NOMO-1 (cell line): ENCODE data around the gene KIF25.
A peak's percentile ranks its signal among the peaks of the same experiment; 100 is the strongest.
"Not testable (repeated sequence)": the region's sequence is repeated elsewhere in the genome, so short reads cannot be mapped to it uniquely, and the experiment has no call there.

Experiments
- DNase-seq, 2 experiments: peaks; one replicate each; lab custom pipeline; 2025; ENCODE audit not compliant: unreplicated experiment in 2 of 2; lab: John Stamatoyannopoulos, UW

The KIF25 gene

DNA sequence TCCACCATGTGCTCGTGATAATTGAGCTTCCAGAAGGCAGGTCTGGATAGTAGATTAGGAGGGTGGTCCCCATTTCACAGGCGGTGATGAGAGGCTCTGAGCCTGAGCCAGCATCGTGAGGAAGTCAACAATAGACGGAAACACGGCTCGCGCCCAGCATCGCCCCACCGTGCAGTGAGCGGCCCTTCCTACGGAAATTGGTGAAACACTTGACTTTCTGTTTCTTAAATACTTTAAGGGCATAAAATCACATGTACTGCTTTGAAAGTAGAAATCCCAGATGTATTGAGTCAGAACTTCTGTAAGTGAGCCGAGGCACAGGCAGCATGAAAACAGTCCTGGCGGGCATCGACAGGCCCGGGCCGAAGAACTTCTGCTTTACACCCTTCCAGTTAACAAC is 4.3 kb upstream of the KIF25 start:
- no peak for DNase-seq

DNA sequence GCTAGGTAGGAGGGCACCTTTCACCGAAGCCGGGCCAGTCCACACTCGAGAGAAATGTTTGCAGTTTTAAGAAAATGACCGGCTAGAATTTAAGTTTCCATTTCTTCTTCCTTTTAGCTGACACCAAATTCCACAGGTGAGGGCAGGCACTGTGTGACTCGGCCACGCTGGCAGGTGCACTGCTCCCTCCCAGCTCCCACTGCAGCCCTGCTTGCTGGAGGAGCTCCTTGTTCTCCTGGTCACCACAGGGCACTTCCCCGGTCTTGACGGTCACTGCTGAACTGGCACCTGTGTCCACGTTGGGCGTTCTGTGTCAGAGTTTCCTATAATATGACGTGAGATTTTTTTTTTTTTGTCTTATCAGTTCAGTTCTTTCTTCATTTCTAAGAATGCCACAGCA is 3.6 kb upstream of the KIF25 start:
- no peak for DNase-seq

DNA sequence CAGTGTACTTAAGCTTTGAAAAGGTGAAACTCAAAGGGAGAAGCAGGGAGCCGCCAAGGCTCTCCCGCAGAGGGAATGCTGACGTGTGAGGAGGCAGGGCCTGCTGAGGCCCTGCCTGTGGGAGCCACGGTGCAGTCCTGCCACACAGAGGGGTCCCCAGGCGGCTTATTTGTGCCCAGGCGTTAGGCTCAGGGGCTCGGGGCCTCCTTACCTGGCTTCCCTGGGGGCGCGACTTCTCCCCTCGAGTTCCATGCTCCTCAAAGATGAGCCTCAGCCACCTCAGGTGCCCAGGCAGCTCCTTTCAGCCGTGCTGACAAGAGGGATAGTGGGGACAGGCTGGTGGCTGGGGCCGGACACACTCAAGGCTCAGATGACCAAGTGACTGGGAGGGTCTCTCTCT is 2.2 kb upstream of the KIF25 start:
- no peak for DNase-seq

DNA sequence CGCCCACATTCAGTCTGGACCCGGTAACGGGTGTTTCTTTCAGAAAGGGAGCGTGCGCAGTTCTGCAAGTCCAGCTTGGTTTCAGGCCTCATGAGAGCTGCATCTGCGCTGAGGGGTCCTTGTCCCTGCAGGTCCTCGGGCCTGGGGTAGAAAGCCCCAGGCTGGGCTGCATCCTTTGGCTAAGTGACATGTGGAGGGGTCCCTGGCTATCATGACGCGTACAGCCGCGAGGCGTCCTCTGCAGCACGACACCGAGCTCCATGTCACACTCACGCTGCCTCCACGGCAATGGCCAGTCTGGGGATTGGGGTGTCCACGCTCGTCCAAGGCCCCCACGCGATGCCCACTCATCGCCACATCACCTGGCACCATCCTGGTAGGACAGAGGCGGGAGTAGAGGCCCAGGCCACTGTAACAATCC is 1.7 kb upstream of the KIF25 start:
- DNase-seq: no peak

DNA sequence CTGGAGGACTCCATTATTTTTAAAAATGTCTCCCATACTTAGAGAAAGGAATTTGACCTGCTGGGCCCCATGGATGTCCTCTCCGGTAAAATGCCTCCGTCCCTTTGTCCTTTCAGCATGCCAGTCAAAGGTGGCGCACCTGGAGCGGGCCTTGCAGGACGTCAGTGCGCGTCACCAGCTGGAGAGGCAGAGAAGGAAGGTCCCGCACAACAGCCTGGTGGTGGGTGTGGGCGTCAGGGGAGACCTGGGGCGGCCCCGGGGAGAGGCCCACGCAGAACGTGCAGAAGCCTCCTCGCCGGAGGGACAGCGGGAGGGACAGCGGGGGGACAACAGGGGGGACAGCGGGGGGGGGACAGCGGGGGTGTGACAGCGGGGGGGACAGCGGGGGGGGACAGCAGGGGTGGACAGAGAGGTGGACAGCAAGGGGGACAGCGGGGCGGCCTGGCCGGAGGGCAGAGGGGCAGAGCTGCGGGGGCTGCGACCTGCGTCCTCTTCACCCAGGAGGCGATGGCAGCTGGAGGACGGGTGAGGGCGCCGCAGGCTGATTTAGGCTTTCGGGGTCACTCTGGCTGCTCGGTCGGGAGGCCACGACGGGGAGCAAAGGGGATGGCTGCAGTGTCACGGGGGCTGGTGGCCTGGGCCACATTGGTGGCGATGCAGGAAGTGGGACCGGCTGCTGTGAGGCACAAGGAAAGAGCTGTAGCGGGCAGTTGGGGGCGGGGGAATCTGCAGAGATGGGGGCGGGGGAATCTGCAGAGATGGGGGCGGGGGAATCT is 859 bp upstream of the KIF25 start:
- DNase-seq: peak in 1 of 2 experiments; percentile 2

DNA sequence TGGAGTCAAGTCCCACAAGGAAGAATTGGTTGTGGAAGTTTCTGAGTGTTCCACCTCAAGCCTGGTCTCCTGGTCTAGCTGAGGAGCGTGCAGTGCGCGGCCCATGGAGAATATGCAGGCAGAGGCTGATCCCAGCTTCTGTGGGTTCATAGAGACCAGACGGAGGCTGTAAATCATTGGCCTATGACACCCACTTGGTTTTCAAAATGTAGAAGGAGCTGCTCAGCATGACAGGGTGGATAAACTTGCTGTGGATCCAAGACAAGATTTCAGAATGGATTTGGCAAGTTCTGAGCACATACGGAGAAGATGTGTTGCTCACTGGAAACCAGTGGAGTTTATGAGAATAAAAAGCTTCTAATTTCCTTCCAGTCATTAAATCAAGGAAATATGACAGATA is 744 bp downstream of the KIF25 start:
- no peak for DNase-seq

DNA sequence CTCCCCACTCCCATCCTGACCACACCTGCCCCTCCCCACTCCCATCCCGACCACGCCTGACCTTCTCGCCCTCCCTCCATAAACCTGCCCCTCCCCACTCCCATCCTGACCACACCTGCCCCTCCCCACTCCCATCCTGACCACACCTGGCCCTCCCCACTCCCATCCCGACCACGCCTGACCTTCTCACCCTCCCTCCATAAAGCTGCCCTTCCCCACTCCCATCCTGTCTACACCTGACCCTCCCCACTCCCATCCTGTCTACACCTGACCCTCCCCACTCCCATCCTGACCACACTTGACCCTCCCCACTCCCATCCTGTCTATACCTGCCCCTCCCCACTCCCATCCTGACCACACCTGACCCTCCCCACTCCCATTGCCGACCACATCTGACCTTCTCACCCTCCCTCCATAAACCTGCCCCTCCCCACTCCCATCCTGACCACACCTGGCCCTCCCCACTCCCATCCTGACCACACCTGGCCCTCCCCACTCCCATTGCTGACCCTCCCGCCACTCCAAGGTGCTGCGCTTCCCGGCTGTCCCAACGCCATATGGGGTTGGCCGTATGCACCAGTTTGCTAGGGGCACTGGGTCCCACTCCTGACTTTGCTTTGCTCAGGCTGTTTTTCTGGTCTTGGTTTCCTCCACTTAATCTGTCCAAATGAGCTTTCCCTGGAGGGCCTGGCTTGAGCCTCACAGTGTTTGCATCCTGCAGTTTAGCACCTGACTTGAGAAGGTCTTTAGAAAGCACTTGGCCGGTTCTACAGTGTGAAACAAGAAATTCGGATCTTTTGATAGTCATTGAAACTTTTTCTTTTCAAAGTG is 2.9 kb downstream of the KIF25 start:
- no peak for DNase-seq

DNA sequence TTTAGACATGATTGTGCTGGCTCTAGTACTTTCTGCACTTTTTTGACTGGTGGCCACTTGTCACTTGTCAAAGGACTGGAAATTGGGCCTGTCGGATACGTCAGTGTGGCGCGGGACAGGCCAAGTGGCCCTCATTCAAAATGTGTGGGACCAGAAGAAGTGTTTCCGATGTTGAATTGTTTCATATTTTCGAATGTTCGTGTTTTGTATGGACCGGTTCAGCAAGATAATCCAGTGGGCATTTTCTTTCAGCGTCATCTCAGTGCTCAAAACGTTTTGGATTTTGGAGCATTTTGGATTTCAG is 3.5 kb downstream of the KIF25 start:
- DNase-seq: no peak

DNA sequence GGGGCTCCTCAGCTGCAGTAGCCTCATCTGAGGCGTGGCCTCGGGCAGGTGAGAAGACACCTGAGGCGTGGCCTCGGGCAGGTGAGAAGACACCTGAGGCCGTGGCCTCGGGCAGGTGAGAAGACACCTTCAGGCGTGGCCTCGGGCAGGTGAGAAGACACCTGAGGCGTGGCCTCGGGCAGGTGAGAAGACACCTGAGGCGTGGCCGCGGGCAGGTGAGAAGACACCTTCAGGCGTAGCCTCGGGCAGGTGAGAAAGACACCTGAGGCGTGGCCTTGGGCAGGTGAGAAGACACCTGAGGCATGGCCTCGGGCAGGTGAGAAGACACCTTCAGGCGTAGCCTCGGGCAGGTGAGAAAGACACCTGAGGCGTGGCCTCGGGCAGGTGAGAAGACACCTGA is 4.0 kb downstream of the KIF25 start:
- DNase-seq: not testable (repeated sequence)

DNA sequence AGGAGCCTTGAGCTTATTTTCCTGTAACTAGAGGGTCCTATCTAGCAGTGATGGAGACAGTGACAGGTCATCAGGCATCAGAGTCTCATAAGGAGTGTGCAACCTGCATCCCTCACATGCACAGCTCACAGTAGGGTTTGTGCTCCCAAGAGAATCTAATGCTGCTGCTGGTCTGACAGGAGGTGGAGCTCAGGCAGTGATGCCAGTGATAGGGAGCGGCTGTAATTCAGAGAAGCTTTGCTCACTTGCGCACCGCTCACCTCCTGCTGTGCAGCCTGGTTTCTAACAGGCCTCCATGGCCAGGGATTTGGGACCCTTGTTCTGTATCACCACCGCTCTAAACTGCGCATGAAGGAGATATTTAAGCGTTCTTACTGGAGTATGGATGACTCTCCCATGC is 5.3 kb downstream of the KIF25 start:
- no peak for DNase-seq

DNA sequence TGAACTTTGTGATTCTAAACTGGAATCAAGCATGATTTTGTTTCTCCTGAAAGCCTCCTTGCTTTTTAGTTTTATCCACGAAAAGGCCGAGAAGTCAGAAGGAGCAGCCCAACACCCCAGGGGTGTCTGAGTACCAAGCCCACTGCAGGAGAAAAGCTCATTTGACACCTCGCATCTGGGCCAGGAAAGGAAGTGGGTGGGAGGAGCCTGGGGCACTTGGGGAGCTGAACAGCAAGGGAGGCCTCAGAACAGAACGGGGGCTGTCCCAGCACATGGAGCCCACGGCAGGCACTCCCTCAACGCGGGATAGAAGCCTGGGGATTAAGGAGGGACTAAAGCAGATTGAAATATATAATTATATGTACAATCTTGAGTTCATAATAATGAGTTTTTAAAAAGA is 6.6 kb downstream of the KIF25 start:
- DNase-seq: no peak

DNA sequence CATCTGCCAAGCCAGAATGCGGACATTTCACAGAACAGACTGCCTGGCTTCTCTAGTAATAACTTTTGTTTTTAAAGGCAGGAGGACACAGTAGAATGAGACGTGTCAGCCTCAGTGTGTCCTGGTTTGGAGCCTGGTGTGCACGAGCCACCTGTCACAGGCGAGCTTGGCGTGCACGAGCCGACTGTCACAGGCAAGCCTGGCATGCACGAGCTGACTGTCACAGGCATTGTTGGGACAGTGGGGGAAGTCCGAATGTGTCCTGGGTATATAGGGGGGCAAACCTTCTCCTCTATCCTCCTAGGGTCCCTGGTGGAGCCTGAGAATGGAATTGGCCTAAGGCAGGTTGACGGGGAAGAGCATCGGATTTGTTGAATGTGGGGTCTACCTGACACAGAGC is 7.5 kb downstream of the KIF25 start:
- DNase-seq: no peak

DNA sequence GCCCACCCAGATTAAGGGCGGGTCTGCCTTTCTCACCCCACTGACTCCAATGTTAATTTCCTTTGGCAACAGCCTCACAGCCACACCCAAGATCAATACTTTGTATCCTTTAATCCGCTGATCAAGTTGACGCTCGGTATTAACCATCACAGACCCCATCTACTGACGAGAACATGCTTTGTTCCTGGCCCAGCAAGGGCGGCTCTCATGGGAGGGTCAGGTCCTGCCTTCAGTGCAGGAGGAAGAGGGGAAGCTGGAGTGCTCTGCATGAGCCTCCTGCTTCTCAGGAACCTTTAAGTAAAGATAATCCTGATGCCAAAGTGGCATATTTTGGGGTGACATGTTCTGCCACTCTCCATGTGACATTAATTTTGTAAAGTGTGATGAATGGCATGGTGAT is 8.3 kb downstream of the KIF25 start:
- no peak for DNase-seq

DNA sequence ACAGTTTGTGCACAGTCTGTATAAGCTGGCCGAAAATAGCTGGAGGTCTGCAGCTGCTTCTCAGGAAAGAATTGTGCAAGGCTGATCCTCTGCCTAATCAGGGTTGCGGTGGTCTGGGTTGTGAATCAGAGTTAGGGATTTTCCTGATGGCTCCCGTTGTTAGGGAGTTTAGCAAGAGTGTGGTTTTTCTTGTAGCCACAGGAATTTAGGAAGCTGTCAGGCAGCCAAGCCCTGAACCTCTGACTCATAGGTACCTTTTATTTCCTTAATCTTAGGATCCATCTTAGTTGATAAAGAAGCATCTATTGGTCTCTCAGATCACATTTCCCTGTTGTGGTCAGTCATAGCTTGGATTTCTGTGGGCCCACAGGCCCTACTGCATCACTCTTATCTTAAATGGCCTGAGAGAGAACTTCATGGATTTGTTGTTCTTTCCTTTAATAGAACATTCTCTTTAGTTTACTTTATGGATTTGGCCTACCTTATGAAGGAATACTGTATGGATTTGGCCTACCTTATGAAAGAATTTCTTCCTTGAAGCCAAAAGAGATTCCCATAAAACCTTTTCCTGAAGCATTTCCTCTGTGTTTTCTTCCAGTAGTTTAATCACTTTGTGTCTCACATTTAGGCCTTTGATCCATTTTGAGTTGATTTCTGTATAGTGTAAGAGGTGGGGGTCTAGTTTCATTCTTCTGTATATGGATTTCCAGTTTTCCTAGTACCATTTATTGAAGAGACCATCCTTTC is 10.3 kb downstream of the KIF25 start:
- DNase-seq: peak; percentile 35 to 48

DNA sequence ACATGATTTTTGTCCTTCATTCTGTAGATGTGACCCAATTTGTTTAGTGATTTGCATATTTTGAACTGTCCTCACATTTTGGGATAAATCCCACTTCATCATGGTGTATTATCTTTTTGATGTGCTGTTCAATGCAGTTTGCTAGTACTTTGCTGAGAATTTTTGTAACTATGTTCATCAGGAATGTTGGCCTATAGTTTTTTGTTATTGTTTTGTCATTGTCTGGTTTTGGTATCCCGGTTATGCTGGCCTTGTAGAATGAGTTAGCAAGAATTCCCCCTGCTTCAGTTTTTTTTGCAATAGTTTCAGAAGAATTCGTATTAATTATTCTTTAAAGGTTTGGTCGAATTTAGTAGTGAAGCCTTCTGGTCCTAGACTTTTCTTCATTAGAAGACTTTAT is 11.9 kb downstream of the KIF25 start:
- no peak for DNase-seq

DNA sequence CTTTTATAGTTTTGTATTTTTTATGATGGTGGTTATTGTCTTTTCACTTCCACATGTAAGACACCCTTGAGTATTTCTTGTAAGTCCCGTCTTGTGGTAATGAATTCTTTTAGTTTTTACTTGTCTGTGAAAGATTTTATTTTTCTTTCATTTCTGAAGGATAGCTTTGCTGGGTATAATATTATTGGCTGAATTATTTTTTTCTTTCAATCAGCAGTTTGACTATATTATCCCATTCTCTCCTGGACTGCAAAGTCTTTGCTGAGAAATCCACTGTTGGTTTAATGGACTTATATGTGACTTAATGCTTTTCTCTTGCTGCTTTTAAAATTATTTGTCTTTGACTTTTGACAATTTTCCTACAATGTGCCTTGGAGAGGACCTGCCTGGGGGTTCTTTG is 13.8 kb downstream of the KIF25 start:
- no peak for DNase-seq

DNA sequence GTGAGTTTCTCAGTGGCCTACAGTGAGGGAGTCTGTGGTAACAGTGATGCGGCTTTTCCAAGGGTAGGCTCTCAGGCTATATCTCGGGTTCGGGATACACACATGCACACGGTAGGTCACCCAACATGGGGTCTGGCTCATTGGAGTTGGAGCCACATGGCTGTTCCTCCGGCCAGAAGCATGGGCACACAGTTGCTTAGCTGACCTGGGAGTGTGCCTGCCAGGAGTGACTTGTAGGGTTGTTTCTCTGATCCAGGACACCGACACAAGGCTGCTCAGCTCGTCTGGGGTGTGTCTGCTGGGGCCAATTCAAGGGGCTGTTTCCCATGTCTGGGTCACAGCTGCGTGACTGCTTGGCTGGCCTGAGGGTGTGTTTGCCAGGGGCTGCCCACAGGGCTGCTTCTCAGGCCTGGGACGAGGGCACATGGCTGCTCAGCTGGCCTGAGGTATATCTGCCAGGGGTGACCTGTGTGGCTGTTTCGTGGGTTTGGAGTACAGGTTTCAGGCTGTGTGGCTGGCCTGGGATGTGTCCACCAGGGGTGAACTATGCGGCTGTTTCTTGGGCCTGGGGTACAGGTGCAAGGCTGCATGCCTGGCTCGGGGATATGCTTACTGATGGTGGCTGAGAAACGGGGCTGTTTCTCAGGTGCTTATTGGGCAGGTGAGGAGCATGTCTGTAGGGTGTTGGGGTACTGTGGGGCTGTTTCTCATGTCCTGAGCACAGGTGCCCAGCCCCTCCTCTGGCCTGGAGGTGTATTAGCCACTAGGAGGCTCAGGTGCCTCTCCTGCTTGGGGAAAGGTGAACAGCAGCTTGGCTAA is 15.2 kb downstream of the KIF25 start:
- DNase-seq: no peak

DNA sequence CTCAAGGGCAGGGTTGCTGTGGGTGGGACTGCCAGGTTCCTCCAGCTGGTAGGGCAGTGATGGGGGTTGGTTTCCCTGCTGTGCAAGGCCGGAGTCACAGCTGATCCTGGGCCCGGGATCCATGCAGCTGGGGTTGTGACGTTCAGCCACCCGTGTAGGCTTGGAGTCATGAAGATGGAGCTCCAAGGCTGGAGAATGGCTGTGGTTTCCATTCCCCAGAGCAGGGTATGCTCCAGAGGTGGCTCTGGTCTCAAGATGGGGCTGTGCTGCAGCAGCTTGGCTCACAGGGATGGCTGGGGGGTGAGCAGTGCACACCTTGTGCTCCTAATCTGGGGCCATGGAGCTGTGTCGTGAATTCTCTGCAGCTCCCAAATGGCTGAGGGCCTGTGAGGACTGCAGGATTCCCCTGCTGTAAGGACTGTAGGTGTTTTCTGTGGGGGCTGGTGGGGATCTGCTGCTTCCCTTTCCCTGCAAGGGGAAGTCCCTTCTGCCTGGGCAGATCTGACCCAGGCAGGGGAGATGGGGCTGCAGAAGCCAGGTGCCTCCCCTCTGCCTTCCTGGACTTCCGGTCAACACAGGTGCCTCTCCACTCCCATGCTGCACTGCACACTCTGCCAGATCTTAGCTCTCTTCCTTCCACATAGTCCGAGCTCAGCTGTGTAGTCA is 15.9 kb downstream of the KIF25 start:
- DNase-seq: no peak

DNA sequence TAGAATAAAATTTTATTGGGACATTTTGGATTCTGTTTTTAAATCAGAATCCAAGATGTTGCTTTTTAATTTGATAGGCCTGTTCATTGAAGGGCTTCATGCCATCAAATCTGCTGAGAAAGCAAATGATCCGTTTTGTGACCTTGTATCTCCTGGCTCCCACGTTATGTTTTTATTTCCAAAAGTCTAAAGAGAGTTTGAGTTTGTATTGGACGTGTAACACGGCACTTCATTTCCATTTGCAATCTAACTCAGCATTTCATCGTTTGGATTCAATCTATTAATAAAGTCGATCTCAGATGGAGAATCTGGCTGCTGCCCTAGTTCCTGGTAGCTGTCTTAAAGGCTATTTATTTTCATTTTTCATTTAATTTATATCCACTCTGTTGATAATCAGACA is 17.0 kb downstream of the KIF25 start:
- no peak for DNase-seq

DNA sequence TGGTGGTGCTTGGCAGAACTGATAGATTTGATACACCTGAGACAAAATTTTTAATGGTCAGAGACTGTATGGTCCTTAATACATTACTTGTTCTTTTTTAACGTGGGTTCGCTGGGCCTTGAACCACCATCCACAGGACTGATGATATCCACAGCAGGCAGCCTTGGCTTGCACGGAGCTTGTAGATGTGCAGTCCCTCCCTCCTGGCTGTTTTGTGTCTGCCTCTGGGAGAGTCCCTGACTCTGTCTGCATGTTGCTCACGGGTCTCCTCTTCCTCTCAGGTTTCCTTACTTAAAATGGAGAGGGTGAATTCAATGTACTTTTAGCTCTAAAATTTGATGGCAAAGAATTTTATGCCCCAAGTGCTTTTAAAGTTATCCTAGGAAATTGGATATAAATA is 17.5 kb downstream of the KIF25 start:
- no peak for DNase-seq
